Measurements from ENCODE around the gene FAM83G.
"Not testable (repeated sequence)": the region's sequence is repeated elsewhere in the genome, so short reads cannot be mapped to it uniquely, and the experiment has no call there.

The FAM83G gene

DNA sequence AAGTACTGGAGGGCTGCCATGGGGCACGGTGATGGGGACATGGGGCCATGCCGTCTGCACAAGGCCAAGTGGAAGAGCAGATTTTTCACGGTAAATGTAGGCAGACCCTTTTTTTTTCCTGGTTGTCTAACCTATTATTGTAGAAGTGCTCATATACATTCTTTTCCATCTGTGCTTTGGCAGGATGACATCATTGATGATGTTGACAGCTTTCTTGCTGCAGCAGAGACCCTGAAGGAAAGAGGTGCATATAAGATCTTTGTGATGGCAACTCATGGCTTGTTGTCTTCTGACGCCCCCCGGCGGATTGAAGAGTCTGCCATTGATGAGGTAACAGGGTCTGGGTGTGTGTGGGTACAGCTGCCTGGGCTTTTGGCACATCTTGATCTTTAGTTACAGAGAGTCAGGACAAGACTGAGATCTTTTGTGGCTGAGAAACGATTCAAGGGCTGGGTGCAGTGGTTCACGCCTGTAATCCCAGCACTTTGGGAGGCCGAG is 75.9 kb downstream of the FAM83G start:
- no peak overlapping the region for H3K4me3 ChIP-seq (ENCODE audit: low read depth, low read length)
- no peak for DNase-seq (ENCODE audit: low read depth)
- TF ChIP-seq, protein P1, sequence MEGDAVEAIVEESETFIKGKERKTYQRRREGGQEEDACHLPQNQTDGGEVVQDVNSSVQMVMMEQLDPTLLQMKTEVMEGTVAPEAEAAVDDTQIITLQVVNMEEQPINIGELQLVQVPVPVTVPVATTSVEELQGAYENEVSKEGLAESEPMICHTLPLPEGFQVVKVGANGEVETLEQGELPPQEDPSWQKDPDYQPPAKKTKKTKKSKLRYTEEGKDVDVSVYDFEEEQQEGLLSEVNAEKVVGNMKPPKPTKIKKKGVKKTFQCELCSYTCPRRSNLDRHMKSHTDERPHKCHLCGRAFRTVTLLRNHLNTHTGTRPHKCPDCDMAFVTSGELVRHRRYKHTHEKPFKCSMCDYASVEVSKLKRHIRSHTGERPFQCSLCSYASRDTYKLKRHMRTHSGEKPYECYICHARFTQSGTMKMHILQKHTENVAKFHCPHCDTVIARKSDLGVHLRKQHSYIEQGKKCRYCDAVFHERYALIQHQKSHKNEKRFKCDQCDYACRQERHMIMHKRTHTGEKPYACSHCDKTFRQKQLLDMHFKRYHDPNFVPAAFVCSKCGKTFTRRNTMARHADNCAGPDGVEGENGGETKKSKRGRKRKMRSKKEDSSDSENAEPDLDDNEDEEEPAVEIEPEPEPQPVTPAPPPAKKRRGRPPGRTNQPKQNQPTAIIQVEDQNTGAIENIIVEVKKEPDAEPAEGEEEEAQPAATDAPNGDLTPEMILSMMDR (IDR thresholded peaks at IDR 0.05; ENCODE audit: control insufficient read depth, extremely low read depth, insufficient read depth), result no peak

- no peak overlapping the region for H3K4me3 ChIP-seq (ENCODE audit: low read depth, low read length)
- TF ChIP-seq, protein P1 (IDR thresholded peaks at IDR 0.05; ENCODE audit: control insufficient read depth, extremely low read depth, insufficient read depth), result no peak
- no peak for DNase-seq (ENCODE audit: low read depth)
Measured at GRCh38 chr17:18925187-18925586, 79.4 kb downstream of the FAM83G start.

DNA sequence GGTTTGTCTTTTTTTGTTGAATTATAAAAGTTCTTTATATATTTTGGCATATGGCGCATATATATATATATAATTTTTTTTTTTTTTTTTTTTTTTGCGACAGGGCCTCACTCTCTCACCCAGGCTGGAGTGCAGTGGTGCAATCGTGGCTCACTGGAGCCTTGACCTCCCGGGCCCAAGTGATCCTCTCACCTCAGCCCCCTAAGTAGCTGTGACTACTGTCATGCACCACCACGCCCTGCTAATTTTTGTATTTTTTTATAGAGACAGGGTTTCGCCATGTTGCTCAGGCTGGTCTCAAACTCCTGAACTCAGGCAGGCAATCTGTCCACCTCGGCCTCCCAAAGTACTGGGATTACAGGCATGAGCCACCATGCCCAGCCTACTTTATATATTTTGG is 82.0 kb downstream of the FAM83G start:
- not testable (repeated sequence) for DNase-seq (ENCODE audit: low read depth); H3K4me3 ChIP-seq (ENCODE audit: low read depth, low read length)

DNA sequence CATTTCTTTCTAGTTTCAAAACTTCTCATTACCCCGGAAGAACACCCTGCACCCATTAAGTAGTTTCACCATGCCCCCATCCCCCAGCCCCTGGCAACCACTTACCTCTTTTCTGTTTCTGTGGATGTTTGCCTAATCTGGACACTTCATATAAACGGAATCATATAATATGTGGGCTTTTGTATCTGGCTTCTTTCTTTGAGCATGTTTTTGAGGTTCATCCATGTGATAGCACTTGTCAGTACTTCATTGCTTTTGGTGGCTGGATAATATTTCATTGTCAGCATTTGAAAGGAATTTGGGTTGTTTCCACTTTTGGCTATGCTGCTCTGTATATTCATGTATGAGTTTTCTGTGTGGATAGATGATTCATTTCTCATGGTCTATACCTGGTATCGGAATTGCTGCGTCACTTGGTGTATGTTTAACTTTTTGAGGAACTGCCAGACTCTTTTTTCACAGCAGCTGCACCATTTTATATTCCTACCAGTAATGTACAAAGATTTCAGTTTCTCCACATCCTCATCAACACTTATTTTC is 82.6 kb downstream of the FAM83G start:
- no peak overlapping the region for H3K4me3 ChIP-seq (ENCODE audit: low read depth, low read length)
- DNase-seq (ENCODE audit: low read depth), result no peak
- TF ChIP-seq, protein P1 (IDR thresholded peaks at IDR 0.05; ENCODE audit: control insufficient read depth, extremely low read depth, insufficient read depth), result no peak

DNA sequence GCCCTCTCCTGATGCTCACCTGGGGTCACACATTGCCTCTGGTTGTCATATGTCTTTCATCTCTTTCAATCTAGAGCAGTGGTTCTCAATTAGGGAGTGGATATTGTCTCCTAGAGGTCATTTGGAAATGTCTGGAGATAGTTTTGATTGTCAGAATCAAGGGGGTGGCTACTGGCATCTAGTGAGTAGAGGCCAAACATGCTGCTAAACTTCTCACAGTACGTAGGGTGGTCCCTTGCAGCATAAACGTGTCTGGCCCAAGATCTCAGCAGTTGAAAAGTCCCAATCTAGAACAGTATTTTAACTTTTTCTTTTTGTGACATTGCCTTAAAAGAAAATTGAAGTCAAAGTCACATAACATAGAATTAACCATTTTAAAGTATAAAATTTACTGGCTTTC is 83.1 kb downstream of the FAM83G start:
- H3K4me3 ChIP-seq (ENCODE audit: low read depth, low read length), result no peak overlapping the region
- no peak for DNase-seq (ENCODE audit: low read depth)
- TF ChIP-seq, protein P1 (IDR thresholded peaks at IDR 0.05; ENCODE audit: control insufficient read depth, extremely low read depth, insufficient read depth), result no peak

- TF ChIP-seq, protein P1 (IDR thresholded peaks at IDR 0.05; ENCODE audit: control insufficient read depth, extremely low read depth, insufficient read depth), result no peak
- DNase-seq (ENCODE audit: low read depth), result no peak
- H3K4me3 ChIP-seq (ENCODE audit: low read depth, low read length), result no peak overlapping the region
Measured at GRCh38 chr17:18920911-18921441, 83.6 kb downstream of the FAM83G start.

- no peak overlapping the region for H3K4me3 ChIP-seq (ENCODE audit: low read depth, low read length)
- TF ChIP-seq, protein P1 (IDR thresholded peaks at IDR 0.05; ENCODE audit: control insufficient read depth, extremely low read depth, insufficient read depth), result no peak
- no peak for DNase-seq (ENCODE audit: low read depth)
Measured at GRCh38 chr17:18919963-18920362, 84.6 kb downstream of the FAM83G start.

Measured in LNCaP clone FGC (cell line).